Measurements from ENCODE around the gene CDC42EP2.

GRCh38 chr11:65301491-65302329, 13.0 kb upstream of the CDC42EP2 start:
- TF ChIP-seq GATA2 (IDR thresholded peaks at IDR 0.05; ENCODE audit: low read depth, low read length), result no peak
- no peak for TF ChIP-seq GATA3 (IDR thresholded peaks at IDR 0.05; ENCODE audit: low read depth, low read length)

All from SH-SY5Y (cell line).